Measurements from ENCODE around the gene C20orf202.

DNA sequence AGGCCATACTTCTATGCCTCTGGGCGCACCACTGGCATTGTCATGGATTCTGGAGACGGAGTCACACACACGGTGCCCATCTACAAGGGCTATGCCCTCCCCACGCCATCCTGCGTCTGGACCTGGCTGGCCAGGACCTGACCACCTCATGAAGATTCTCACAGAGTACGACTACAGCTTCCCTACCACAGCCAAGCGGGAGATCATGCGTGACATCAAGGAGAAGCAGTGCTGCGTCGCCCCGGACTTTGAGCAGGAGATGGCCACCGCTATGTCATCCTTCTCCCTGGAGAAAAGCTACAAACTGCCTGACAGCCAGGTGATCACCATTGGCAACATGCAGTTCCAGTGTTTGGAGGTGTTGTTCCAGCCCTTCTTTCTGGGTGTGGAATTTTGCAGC, 42.3 kb upstream of the C20orf202 start:
- TF ChIP-seq, protein P1, sequence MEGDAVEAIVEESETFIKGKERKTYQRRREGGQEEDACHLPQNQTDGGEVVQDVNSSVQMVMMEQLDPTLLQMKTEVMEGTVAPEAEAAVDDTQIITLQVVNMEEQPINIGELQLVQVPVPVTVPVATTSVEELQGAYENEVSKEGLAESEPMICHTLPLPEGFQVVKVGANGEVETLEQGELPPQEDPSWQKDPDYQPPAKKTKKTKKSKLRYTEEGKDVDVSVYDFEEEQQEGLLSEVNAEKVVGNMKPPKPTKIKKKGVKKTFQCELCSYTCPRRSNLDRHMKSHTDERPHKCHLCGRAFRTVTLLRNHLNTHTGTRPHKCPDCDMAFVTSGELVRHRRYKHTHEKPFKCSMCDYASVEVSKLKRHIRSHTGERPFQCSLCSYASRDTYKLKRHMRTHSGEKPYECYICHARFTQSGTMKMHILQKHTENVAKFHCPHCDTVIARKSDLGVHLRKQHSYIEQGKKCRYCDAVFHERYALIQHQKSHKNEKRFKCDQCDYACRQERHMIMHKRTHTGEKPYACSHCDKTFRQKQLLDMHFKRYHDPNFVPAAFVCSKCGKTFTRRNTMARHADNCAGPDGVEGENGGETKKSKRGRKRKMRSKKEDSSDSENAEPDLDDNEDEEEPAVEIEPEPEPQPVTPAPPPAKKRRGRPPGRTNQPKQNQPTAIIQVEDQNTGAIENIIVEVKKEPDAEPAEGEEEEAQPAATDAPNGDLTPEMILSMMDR (IDR thresholded peaks at IDR 0.05; ENCODE audit: insufficient read depth, low read length, poor library complexity, severe bottlenecking) = no peak
- no peak for TF ChIP-seq EZH2phosphoT487 (conservative IDR thresholded peaks at IDR 0.05; ENCODE audit: low read length)
